A673 (cell line): Measurements from ENCODE around the gene RBCK1. TPM values are rescaled to one million over a fixed set of nuclear protein-coding genes. Genes with fewer than 3 reads are reported as not detected.

ENCODE experiments used
- BruUV-seq: library from RNA; stranded (reverse); fragments of 400-500 nt; replicated peaks from 2 replicates; lab custom pipeline; 2021; lab: Mats Ljungman, UMichigan
- CTCF ChIA-PET: fragments of 300-600 bp; sonication (Branson Sonifier 250); formaldehyde crosslinking; loops from one replicate; lab custom pipeline; 2022; ENCODE audit warnings: antibody characterized with exemption; lab: Charles Lee
- POLR2A ChIA-PET: fragments of 300-600 bp; sonication (Branson Sonifier 250); formaldehyde crosslinking; loops from one replicate; lab custom pipeline; 2022; ENCODE audit warnings: antibody characterized with exemption; ENCODE audit not compliant: low non-redundant PET; lab: Charles Lee
- DNase-seq: peaks from one replicate; pipeline ENCODE4 v3.0.0-alpha.2; 2015; ENCODE audit warnings: low spot score
- H3K27ac ChIP-seq: fragments of 200-600 bp; sonication (generic); 2 replicates; pipeline ENCODE4 v1.5.1; 2016; ENCODE audit warnings: mixed run types, low read depth, mild to moderate bottlenecking, mixed read lengths, antibody characterized with exemption, low read length; ENCODE audit not compliant: poor library complexity, severe bottlenecking
- H3K27me3 ChIP-seq: fragments of 200-600 bp; sonication (generic); replicated peaks from 2 replicates; pipeline ENCODE4 v1.6.1; 2017; ENCODE audit warnings: mixed run types, low read depth, mild to moderate bottlenecking, mixed read lengths, antibody characterized with exemption, low read length; ENCODE audit not compliant: insufficient read depth, poor library complexity
- H3K36me3 ChIP-seq: fragments of 200-600 bp; sonication (generic); 2 replicates; pipeline ENCODE4 v1.6.1; 2016; ENCODE audit warnings: mixed run types, mild to moderate bottlenecking, mixed read lengths, antibody characterized with exemption, low read length; ENCODE audit not compliant: insufficient read depth, poor library complexity, severe bottlenecking
- H3K4me1 ChIP-seq: fragments of 200-600 bp; sonication (generic); 2 replicates; pipeline ENCODE4 v1.6.1; 2017; ENCODE audit warnings: mixed run types, mild to moderate bottlenecking, mixed read lengths, antibody characterized with exemption, low read length; ENCODE audit not compliant: insufficient read depth, poor library complexity, severe bottlenecking
- H3K4me3 ChIP-seq: fragments of 200-600 bp; sonication (generic); 2 replicates; pipeline ENCODE4 v1.5.1; 2016; ENCODE audit warnings: low read depth, mixed run types, mild to moderate bottlenecking, mixed read lengths, low read length; ENCODE audit not compliant: poor library complexity, severe bottlenecking
- H3K9me3 ChIP-seq: fragments of 200-600 bp; sonication (generic); 2 replicates; pipeline ENCODE4 v1.6.1; 2016; ENCODE audit warnings: mixed run types, low read depth, mild to moderate bottlenecking, mixed read lengths, antibody characterized with exemption, low read length; ENCODE audit not compliant: poor library complexity, severe bottlenecking
- EZH2 ChIP-seq: fragments of 200-600 bp; sonication (generic); IDR thresholded peaks from 2 replicates; pipeline ENCODE4 v1.6.1; 2017; ENCODE audit warnings: borderline replicate concordance, low read depth, mild to moderate bottlenecking, mixed read lengths, antibody characterized with exemption, low read length; ENCODE audit not compliant: poor library complexity, severe bottlenecking
- intact Hi-C: fragments of 100-400 bp; cut with micrococcal nuclease; formaldehyde crosslinking; loops from one replicate; pipeline ENCODE4 v1.10.0; 2022; ENCODE audit not compliant: unreplicated experiment
- total RNA-seq: library from RNA; stranded (reverse); gene quantifications from 2 replicates; pipeline ENCODE4 v1.2.3, GENCODE V29; 2021
- TF ChIP-seq, protein P1 (sequence below): fragments of 300-800, 200-600 bp; sonication (generic); conservative IDR thresholded peaks from 2 replicates; pipeline ENCODE4 v1.5.1; 2017; ENCODE audit warnings: low read depth, mild to moderate bottlenecking, antibody characterized with exemption, low read length, moderate library complexity, mixed read lengths

RBCK1 gene
- total RNA-seq, 1 experiment from 2014 or later: 72.0 TPM

DNA sequence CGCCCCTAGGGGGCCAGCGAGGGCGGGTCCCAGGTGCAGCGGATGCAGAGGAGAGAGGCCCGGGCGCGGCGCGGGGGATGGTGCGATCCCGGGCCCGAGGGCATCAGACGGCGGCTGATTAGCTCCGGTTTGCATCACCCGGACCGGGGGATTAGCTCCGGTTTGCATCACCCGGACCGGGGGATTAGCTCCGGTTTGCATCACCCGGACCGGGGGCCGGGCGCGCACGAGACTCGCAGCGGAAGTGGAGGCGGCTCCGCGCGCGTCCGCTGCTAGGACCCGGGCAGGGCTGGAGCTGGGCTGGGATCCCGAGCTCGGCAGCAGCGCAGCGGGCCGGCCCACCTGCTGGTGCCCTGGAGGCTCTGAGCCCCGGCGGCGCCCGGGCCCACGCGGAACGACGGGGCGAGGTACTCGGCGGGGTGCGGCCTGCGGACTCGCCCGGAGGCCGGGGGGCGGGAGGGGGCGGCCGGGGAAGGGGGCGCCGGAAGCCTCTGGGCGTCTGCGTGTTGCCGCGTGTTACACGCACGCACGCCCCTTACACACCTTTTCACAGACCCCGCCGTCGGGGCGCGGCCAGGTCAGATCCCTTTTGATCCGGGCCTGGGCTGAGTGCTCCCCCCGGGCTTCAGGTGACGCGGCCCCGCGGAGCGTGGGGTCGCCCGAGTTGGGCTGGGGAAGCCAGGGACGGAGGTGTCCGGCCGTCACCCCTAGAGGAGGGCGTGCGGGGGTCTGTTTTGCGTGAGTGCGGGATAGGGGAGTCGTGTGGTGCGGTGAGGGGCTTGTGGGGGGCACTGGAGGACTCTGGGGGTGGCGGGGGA is 27.1 kb upstream of the RBCK1 start:
- Histone ChIP-seq H3K4me3 (peak overlapping the region; percentile 84), H3K27ac (peak overlapping the region; percentile 97), H3K36me3 (peaks cover 18% of the 10 kb centered on the region), H3K4me1 (peaks cover 35% of the 10 kb centered on the region), H3K27me3 (no peaks in the 10 kb centered on the region), H3K9me3 (no peaks in the 10 kb centered on the region)
- no peak for TF ChIP-seq EZH2
- TF ChIP-seq, protein P1, sequence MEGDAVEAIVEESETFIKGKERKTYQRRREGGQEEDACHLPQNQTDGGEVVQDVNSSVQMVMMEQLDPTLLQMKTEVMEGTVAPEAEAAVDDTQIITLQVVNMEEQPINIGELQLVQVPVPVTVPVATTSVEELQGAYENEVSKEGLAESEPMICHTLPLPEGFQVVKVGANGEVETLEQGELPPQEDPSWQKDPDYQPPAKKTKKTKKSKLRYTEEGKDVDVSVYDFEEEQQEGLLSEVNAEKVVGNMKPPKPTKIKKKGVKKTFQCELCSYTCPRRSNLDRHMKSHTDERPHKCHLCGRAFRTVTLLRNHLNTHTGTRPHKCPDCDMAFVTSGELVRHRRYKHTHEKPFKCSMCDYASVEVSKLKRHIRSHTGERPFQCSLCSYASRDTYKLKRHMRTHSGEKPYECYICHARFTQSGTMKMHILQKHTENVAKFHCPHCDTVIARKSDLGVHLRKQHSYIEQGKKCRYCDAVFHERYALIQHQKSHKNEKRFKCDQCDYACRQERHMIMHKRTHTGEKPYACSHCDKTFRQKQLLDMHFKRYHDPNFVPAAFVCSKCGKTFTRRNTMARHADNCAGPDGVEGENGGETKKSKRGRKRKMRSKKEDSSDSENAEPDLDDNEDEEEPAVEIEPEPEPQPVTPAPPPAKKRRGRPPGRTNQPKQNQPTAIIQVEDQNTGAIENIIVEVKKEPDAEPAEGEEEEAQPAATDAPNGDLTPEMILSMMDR: no peak
- ChIA-PET CTCF (interaction anchor here (0.6 to 0.7 kb wide), 2 partner anchors 82 to 264 kb away, joined by 3 to 6 read pairs; no protein-coding TSS in a partner anchor), POLR2A (interaction anchor here (0.7 kb wide), 2 partner anchors 9 to 292 kb away, joined by 3 to 10 read pairs; no protein-coding TSS in a partner anchor)
- DNase-seq: peak; percentile 66
- BruUV-seq: no TSS peak
- intact Hi-C loops: no loop called here

- CTCF ChIA-PET: no interaction called here
- intact Hi-C loops: no loop called here
- Histone ChIP-seq H3K27ac (peak overlapping the region; percentile 97), H3K4me3 (peak overlapping the region; percentile 84), H3K9me3 (no peaks in the 10 kb centered on the region), H3K27me3 (no peaks in the 10 kb centered on the region), H3K36me3 (peaks cover 24% of the 10 kb centered on the region), H3K4me1 (peaks cover 35% of the 10 kb centered on the region)
- peak; percentile 86 for DNase-seq
- TF ChIP-seq, protein P1: 0 out of 2 replicates have a peak, but pooled peaks have one; percentile 8
- no peak for TF ChIP-seq EZH2
- no TSS peak for BruUV-seq
- POLR2A ChIA-PET: interaction anchor here (0.6 to 1.8 kb wide), 4 partner anchors 10 to 20 kb away, joined by 3 to 6 read pairs (median 3); no protein-coding TSS in a partner anchor
Observed at GRCh38 chr20:381581-382290, 26.4 kb upstream of the RBCK1 start.

- no peak for DNase-seq
- intact Hi-C loops: no loop called here
- Histone ChIP-seq H3K36me3 (peaks cover 32% of the 10 kb centered on the region), H3K4me1 (peaks cover 35% of the 10 kb centered on the region), H3K9me3 (no peaks in the 10 kb centered on the region), H3K27ac (peak overlapping the region; percentile 59), H3K27me3 (no peaks in the 10 kb centered on the region), H3K4me3 (peak overlapping the region; percentile 84)
- POLR2A ChIA-PET: interaction anchor here (0.6 to 1.8 kb wide), 5 partner anchors 8 to 21 kb away, joined by 3 to 6 read pairs (median 4); no protein-coding TSS in a partner anchor
- no peak for TF ChIP-seq EZH2
- TF ChIP-seq, protein P1: no peak
- CTCF ChIA-PET: no interaction called here
- BruUV-seq: no TSS peak
Observed at GRCh38 chr20:382291-383115, 25.6 kb upstream of the RBCK1 start.
